GM19324 (cell line): ENCODE measurements around the gene SIRPA.

Experiments
- ATAC-seq: cut with Tn5 transposase; IDR thresholded peaks from one replicate; pipeline ENCODE4 v1.9.1; 2021; ENCODE audit warnings: mild to moderate bottlenecking, moderate library complexity; ENCODE audit not compliant: unreplicated experiment, low FRiP score

SIRPA gene

DNA sequence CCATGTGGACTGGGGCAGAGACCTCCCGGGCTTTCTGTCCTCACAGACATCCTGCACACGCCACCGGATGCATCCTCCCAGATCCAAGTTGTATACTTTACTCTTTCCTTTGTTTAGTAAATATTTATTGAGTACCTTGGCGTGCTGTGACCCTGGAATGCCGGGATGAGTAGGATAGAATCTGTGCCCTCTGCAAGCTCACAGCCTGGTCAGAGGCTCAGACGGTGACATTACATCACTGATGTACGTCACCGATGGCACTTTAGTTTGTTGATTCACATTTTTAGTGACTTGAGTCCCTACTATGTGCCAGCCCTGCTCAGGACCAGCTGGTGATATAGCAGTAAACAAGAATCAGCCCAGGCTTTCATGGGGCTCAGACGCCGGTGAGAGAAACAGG is 32.9 kb downstream of the SIRPA start:
- ATAC-seq, result no peak

- ATAC-seq, result no peak
Observed at GRCh38 chr20:1928782-1929181, 33.6 kb downstream of the SIRPA start.

DNA sequence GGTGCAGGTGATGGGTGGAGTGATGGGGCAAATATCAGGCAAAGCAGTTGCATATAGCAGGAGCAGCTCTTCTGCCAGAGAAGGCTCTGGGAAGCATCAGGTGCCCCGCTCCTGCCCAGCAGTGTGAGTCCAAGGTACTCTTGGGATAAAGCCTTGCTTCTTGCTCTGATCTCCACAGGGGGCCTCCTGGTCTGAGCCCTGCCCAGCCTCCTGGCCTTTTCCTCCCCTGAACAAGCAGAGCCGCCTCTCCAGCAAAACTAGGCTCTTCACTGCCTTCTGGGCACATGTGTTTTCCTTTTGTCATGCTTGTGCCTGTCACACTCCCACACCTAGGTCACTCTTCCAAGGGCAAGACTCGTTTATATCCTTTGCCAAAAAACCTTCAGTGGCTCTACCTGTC is 34.3 kb downstream of the SIRPA start:
- no peak for ATAC-seq

GRCh38 chr20:1930165-1930564 is 35.0 kb downstream of the SIRPA start:
- ATAC-seq, result no peak

DNA sequence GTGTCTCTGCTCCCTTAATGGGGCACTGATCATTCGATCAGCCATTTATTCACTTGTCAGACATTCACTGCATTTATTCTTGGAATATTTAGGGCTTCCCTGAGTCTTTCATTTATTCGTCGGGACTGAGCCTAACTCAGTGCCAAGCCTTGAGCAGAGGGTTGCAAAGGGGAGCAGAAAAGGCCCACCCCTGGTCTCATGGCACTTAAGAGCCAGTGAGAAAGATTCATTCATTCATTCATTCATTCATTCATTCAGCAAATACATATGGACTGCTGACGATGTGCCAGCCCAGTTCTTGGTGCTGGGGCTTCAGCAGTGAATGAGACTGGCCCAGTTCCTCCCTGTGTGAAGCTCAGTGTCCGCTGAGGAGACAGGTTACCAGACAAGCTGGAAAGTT is 36.6 kb downstream of the SIRPA start:
- ATAC-seq, result no peak

GRCh38 chr20:1932971-1933370 is 37.8 kb downstream of the SIRPA start:
- no peak for ATAC-seq

DNA sequence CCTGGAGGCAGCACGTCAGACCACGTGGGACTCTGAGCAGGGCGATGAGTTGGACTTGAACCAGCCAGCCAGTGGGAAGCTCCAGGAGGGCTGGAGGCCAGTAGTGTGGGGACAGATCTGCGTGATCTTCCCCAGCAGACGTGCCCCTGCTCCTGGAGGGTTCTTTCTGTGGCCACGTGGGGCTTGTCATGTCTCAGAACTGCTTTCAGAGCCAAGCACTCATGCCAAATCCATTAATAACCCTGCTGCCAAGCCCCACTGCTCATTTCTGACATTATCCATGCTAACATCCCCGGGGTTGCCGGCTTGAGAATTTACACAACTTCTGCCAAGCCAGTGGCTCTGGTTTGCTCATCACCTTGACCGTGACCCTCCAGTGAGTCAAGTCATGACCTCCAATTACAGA is 38.3 kb downstream of the SIRPA start:
- ATAC-seq, result no peak

GRCh38 chr20:1934156-1934555 is 38.9 kb downstream of the SIRPA start:
- no peak for ATAC-seq

DNA sequence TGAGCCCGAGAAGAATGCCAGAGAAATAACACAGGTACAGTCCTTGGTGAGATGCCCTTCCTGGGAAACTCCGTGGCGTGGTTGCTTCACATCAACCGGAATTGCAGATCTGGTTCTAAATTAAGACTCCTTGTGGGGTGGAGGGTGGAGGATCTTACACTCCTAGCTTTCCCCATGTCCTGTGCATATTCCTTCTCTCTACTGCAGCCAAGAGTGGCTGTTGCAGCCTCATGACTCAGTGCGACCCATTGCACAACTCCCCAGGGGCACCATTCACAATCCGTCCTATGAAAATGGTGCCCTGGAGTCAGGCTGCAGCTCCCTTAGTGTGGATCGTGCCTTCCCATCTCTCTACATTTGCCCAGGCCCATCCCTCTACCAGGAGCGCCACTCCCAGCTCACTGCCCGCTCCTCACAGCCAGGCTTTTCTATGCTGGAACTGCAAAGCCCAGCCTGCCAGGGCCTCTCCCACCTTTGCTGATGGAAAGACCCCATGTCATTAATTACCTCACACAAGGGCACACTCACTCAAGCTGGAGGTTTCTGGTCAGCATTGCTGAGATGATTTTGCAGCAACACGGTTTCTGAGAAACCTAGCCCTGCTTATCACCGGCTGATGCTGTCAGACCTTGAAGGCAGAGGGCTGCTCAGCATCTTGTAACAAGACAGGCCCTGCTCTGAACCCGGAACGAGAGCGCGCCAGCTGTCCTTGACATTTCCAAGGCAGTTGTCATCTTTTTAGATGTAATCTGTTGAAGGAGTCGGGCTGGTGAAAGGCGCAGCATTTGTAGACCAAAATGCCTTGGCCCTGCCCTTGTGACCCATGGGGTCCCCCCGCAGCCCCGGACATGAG is 39.7 kb downstream of the SIRPA start:
- ATAC-seq, result no peak

DNA sequence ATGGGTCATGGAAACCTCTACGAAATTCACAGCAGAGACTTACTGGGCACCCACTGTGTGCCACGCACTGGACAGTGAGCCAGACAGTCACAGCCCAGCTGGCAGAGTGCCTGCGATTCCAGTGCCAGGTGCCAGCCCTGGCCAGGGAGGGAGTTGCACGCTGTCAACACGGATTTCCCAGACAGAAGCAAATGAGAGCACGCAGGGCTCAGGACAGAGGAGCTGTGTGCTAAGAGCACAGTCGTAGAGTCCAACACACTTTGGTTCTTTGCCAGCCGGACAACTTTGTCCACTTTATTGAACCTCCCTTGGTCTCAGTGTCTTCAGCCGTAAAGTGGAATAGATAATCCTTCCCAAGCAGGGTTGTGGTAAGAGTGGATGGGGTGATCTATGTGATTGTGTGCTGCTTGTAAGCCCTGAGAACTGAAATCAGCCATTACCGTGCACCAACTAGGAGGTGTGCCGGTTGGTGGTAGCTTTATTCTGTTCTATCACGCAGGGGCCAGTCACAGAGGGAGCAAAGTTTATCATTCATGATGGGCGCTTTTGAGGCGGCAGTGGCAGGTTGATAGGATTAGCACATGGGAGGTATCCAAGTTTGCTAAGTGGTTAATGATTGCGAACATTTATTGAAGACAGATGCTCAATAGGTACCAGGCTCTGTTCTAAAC is 40.6 kb downstream of the SIRPA start:
- ATAC-seq, result no peak

GRCh38 chr20:1937316-1937976 is 42.2 kb downstream of the SIRPA start:
- ATAC-seq, result no peak

- no peak for ATAC-seq
Observed at GRCh38 chr20:1938464-1939269, 43.5 kb downstream of the SIRPA start.

GRCh38 chr20:1939270-1939595 is 44.0 kb downstream of the SIRPA start:
- no peak for ATAC-seq

- ATAC-seq, result no peak
Observed at GRCh38 chr20:1940581-1940980, 45.4 kb downstream of the SIRPA start.

- ATAC-seq, result no peak
Observed at GRCh38 chr20:1941226-1941625, 46.0 kb downstream of the SIRPA start.

- no peak for ATAC-seq
Observed at GRCh38 chr20:1942061-1942460, 46.9 kb downstream of the SIRPA start.

GRCh38 chr20:1942486-1943274 is 47.5 kb downstream of the SIRPA start:
- no peak for ATAC-seq

DNA sequence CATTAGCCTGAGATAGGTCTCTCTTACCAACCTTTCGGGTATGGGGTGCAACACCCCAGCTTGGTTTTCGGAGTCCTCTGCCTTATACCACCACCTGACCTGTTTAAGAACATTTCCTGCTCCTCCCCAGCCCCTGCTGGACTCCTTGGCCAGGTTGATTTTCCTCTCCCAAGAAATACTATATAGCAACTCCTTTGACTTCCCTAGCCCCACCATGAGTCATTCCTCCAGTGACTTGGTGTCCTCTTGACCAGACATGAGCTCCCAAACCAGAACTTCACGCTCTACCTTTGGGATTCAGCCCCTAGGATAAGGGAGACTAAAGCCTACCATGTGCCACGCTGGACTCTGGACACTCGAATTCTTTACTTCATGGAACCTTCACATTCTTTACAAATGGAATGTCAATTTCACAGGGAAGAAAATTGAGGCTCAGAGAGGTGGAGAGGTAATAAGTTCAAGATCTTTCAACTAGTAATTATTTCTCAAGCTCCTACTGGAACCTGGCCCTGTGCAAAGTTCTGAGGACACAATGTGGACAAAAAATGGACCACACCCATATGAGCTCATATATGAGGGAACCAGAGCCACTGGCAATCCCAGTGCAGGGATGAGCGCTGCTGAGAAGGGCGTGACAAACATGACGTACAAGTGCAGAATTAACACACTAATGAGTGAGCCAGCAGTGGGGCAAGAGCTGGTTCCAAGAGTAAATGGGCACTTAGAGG is 48.2 kb downstream of the SIRPA start:
- ATAC-seq, result no peak

GRCh38 chr20:1944345-1945091 is 49.3 kb downstream of the SIRPA start:
- ATAC-seq, result no peak
